ENCODE results near the gene POLR3A.

Gene POLR3A

DNA sequence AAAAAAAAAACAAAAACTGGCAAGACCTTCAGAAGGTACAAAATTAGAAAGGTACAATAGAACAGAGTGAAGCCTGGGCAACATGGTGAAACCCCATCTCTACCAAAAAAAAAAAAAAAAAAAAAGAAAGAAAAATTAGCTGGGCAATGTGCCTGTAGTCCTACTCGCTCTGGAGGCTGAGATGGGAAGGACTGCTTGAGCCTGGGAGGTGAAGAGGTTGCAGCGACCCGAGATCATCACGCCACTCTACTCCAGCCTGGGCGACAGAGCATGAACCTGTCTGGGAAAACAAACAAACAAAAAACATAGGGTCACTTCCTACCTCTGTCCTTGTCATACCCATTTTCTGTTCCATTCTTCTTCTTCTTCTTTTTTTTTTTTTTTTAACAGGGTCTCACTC, 57.2 kb downstream of the POLR3A start:
- no peak for DNase-seq (ENCODE audit: low read depth)
- H3K4me3 ChIP-seq (ENCODE audit: low read depth, low read length), result no peak overlapping the region
- TF ChIP-seq, protein P1, sequence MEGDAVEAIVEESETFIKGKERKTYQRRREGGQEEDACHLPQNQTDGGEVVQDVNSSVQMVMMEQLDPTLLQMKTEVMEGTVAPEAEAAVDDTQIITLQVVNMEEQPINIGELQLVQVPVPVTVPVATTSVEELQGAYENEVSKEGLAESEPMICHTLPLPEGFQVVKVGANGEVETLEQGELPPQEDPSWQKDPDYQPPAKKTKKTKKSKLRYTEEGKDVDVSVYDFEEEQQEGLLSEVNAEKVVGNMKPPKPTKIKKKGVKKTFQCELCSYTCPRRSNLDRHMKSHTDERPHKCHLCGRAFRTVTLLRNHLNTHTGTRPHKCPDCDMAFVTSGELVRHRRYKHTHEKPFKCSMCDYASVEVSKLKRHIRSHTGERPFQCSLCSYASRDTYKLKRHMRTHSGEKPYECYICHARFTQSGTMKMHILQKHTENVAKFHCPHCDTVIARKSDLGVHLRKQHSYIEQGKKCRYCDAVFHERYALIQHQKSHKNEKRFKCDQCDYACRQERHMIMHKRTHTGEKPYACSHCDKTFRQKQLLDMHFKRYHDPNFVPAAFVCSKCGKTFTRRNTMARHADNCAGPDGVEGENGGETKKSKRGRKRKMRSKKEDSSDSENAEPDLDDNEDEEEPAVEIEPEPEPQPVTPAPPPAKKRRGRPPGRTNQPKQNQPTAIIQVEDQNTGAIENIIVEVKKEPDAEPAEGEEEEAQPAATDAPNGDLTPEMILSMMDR (IDR thresholded peaks at IDR 0.05; ENCODE audit: control insufficient read depth, extremely low read depth, insufficient read depth), result no peak

DNA sequence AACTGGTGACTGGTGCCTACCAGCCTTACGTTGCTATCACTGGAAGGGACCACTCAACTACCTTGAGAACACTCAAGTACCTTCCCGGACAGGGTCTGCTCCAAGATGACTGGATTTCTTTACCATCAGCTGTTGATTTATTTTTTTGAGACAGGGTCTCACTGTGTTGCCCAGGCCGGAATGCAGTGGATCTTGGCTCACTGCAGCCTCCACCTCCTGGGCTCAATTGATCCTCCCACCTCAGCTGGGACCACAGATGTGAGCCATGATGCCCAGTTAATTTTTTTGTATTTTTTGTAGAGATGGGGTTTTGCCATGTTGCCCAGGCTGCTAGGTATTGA, 57.5 kb downstream of the POLR3A start:
- TF ChIP-seq, protein P1 (IDR thresholded peaks at IDR 0.05; ENCODE audit: control insufficient read depth, extremely low read depth, insufficient read depth), result no peak
- H3K4me3 ChIP-seq (ENCODE audit: low read depth, low read length), result no peak overlapping the region
- no peak for DNase-seq (ENCODE audit: low read depth)

DNA sequence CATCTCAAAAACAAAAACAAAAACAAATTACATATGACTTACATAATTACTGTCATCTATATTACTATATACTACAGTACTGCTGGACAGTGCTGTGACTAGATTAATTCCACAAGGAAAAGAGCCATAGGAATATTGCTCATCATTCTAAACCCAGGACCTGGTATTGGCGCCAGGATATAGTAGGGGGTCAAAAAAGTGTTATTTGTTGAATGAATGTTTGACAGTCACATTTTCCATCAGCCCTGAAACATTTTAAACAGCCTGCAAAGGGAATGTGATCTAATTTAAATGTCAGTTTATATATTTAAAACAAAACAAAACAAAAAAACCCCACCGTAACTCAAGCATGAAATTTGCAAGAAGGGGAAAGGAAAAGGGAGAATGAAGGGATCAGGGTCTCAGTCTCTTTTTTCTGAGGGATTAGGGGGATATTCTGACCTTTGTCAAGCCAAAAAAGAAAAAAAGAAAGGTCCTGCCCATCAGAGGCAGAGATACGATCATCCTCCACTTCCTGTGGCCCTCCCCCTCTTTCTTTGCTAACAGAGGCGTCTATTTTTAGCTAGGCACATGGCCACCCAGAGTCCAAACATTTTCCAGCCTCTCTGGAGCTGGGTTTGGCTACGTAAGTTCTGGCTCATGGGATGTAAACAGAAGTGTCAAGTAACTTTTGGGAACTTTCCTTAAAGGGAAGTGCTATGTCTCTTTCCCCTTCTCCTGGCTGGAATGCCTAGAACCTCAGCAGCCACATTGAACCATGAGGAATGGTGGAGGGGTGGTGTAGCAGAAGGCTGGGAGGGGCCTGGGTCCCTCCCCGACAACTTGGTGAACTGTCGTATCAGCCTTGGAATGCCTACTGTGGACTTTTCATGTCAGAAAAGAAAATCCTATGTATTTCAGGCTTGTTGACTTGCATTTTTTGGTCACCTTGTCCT, 58.2 kb downstream of the POLR3A start:
- DNase-seq (ENCODE audit: low read depth), result peak; percentile 40
- no peak overlapping the region for H3K4me3 ChIP-seq (ENCODE audit: low read depth, low read length)
- TF ChIP-seq, protein P1 (IDR thresholded peaks at IDR 0.05; ENCODE audit: control insufficient read depth, extremely low read depth, insufficient read depth), result no peak

DNA sequence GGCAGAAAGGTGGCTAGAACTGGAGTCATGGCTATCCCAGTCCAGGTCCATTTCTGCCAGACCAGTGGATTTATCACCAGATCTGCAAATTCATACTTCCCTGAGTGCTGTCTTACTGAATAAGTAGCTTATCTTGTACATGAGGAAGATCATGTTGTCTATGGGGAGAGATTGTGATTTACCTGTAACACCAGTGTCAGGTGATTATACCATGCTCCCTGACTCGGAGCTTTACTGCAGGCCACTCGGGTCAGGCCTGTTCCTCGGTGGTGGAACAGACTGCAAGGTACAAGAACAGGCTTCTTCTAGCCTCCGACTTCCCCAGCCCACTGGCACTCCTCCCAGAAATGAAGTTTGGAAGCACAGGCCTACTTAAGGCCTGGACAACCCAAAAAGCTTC, 60.2 kb downstream of the POLR3A start:
- TF ChIP-seq, protein P1 (IDR thresholded peaks at IDR 0.05; ENCODE audit: control insufficient read depth, extremely low read depth, insufficient read depth), result no peak
- DNase-seq (ENCODE audit: low read depth), result no peak
- H3K4me3 ChIP-seq (ENCODE audit: low read depth, low read length), result no peak overlapping the region

DNA sequence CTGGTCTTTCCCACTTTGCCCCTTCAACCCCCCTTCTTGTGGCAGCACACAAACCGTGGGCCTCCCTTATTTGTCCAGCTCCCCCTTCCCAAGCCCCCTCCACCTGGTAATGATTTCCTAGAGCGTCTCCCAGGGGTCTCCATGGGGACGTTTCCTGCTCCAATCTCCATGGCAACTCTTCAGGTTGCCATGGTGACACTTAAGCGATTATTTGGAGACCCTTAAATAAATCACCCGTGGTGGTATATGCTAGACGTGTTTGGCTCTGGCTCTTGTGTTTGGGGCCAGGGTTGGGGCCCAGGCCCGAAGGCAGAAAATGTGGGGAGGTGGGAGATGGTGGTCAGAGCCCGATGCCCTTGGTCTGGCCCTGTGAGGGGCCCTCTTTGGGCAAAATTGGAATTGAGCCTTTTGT, 61.7 kb downstream of the POLR3A start:
- TF ChIP-seq, protein P1 (IDR thresholded peaks at IDR 0.05; ENCODE audit: control insufficient read depth, extremely low read depth, insufficient read depth), result no peak
- no peak for DNase-seq (ENCODE audit: low read depth)
- no peak overlapping the region for H3K4me3 ChIP-seq (ENCODE audit: low read depth, low read length)

DNA sequence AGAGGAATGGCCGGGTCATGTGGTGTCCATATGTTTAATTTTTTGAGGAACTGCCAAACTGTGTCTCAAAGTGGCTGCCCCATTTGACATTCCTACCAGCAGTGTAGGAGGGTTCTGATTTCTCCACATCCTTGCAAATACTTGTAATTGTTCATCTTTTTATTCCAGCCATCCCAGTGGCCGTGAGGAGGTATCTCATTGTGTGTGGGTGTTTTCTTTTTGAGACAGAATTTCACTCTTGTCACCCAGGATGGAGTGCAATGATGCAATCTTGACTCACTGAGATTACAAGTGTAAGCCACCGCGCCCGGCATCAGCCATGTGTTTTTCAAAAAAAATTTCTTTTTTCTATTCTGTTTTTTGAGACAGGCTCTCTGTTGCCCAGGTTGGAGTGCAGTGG, 64.0 kb downstream of the POLR3A start:
- H3K4me3 ChIP-seq (ENCODE audit: low read depth, low read length), result no peak overlapping the region
- DNase-seq (ENCODE audit: low read depth), result no peak
- TF ChIP-seq, protein P1 (IDR thresholded peaks at IDR 0.05; ENCODE audit: control insufficient read depth, extremely low read depth, insufficient read depth), result no peak

DNA sequence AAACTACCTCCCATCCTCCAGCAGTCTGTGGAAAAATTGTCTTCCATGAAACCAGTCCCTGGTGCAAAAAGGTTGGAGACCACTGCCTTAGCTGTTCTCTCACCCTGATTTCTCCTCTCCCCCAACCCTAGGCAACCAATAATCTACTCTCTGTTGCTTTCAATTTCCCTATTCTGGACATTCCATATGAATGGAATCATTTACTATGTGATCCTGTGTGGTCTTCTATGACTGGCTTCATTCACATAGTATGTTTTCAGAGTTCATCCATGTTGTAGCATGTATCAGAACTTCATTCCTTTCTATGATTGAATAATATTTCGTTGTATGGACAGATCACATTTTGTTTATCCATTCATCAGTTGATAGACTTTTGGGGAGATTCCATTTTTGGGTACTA, 64.5 kb downstream of the POLR3A start:
- TF ChIP-seq, protein P1 (IDR thresholded peaks at IDR 0.05; ENCODE audit: control insufficient read depth, extremely low read depth, insufficient read depth), result no peak
- no peak overlapping the region for H3K4me3 ChIP-seq (ENCODE audit: low read depth, low read length)
- no peak for DNase-seq (ENCODE audit: low read depth)
